HG03039 (cell line): Measurements from ENCODE around the gene LRRC9.
A peak's percentile ranks its signal among the peaks of the same experiment; 100 is the strongest.
"Not testable (repeated sequence)": the region's sequence is repeated elsewhere in the genome, so short reads cannot be mapped to it uniquely, and the experiment has no call there.

Experiments used
- ATAC-seq: cut with Tn5 transposase; IDR thresholded peaks from one replicate; pipeline ENCODE4 v1.9.1; 2021; ENCODE audit warnings: mild to moderate bottlenecking, moderate library complexity; ENCODE audit not compliant: unreplicated experiment

LRRC9 gene

GRCh38 chr14:59919570-59920377 lies at the start of gene LRRC9:
Gene LRRC9, plus strand, starts transcription at chr14:59920144.
- no peak for ATAC-seq

- peak; percentile 49 for ATAC-seq
Measured at GRCh38 chr14:59870277-59871165, 49.4 kb upstream of the LRRC9 start, which contains the start of gene RTN1. Gene RTN1, minus strand, starts transcription at chr14:59870776. Its CDS starts 146 bp downstream, at chr14:59870630.

GRCh38 chr14:59871166-59871495 lies 48.8 kb upstream of the LRRC9 start:
- ATAC-seq, result no peak

GRCh38 chr14:59882957-59883356 lies 37.0 kb upstream of the LRRC9 start:
- ATAC-seq, result no peak

- no peak for ATAC-seq
Measured at GRCh38 chr14:59890676-59891075, 29.3 kb upstream of the LRRC9 start.

- ATAC-seq, result no peak
Measured at GRCh38 chr14:59895721-59896120, 24.2 kb upstream of the LRRC9 start.

- no peak for ATAC-seq
Measured at GRCh38 chr14:59897757-59898383, 22.1 kb upstream of the LRRC9 start.

- ATAC-seq, result no peak
Measured at GRCh38 chr14:59900556-59900955, 19.4 kb upstream of the LRRC9 start.

- ATAC-seq, result no peak
Measured at GRCh38 chr14:59904184-59904583, 15.8 kb upstream of the LRRC9 start.

GRCh38 chr14:59905188-59905587 lies 14.8 kb upstream of the LRRC9 start:
- ATAC-seq, result no peak

GRCh38 chr14:59912443-59912842 lies 7.5 kb upstream of the LRRC9 start:
- ATAC-seq, result no peak

GRCh38 chr14:59913187-59913586 lies 6.8 kb upstream of the LRRC9 start:
- ATAC-seq, result no peak

GRCh38 chr14:59918824-59919569 lies 947 bp upstream of the LRRC9 start:
- ATAC-seq, result no peak

GRCh38 chr14:59920378-59920683 lies 387 bp downstream of the LRRC9 start:
- ATAC-seq, result no peak

- ATAC-seq, result no peak
Measured at GRCh38 chr14:59925797-59926196, 5.9 kb downstream of the LRRC9 start.

- ATAC-seq, result no peak
Measured at GRCh38 chr14:59926534-59926933, 6.6 kb downstream of the LRRC9 start.

GRCh38 chr14:59931237-59931636 lies 11.3 kb downstream of the LRRC9 start:
- no peak for ATAC-seq

- no peak for ATAC-seq
Measured at GRCh38 chr14:59936145-59936544, 16.2 kb downstream of the LRRC9 start.

- ATAC-seq, result peak; percentile 60
Measured at GRCh38 chr14:59939828-59940227, 19.9 kb downstream of the LRRC9 start.

- not testable (repeated sequence) for ATAC-seq
Measured at GRCh38 chr14:59942296-59942862, 22.4 kb downstream of the LRRC9 start.

GRCh38 chr14:59944909-59945308 lies 25.0 kb downstream of the LRRC9 start:
- ATAC-seq, result no peak
